GM10847 (cell line): Measurements from ENCODE around the gene AKT3.

ENCODE experiments used
- POLR2A ChIP-seq: IDR thresholded peaks from 2 replicates; pipeline ENCODE4 v1.6.1; 2011; ENCODE audit not compliant: insufficient read length; ENCODE audit errors: extremely low read depth

Gene AKT3

DNA sequence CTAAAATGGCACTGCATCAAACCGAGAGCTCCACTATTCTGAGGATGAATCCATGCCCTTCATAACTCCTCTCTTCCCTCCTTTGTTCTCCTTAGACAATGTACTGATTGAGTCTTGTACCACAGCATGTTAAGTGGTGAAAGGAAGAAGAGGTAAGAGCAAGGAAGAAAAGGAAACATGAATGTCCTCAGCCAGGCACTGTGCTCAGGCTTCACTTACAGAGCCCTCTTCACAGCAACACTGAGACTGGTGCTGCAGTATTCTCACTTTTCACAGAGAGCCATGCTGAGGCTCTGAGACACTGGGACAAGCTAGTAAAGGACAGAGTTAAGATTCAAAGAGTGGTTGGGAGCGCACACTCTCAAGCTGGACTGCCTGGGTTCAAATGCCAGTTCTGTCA lies 143.5 kb downstream of the AKT3 start:
- TF ChIP-seq POLR2A: no peak

DNA sequence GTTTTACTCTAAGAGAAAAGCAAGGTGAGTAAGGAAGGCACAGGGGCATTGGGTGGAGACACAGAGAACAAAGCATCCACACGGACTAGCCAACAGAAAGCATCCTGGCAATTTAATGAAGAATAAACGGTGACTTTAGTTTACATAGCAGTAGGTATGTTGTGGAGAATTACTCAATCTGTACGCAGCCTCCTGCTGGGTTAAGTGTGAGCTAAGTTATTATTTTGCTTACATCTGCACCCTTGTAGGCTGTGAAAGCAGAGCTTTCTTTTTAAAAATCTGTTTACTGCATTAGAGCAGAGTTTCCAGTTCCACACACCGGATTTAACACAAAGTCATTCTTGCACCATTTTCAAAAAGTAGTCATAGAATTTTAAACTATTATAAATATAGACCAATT lies 144.5 kb downstream of the AKT3 start:
- no peak for TF ChIP-seq POLR2A

DNA sequence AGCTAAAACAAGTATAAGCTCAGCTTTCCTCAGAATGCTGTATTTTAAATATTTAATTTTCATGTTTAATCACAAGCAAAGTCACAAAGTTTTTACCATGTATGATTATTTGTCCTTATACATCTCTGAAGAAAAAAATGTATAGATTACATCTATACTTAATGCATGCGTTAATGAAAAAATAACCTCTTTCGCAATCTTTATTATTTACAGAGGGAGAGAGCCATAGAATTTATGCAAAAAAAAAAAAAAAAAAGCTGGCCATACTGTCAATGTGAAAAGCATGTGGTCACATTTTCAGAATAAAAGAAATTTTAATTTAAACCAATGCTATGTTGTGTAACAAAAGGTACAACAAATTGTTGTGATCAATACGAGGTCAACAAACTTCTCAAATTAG lies 148.2 kb downstream of the AKT3 start:
- no peak for TF ChIP-seq POLR2A

DNA sequence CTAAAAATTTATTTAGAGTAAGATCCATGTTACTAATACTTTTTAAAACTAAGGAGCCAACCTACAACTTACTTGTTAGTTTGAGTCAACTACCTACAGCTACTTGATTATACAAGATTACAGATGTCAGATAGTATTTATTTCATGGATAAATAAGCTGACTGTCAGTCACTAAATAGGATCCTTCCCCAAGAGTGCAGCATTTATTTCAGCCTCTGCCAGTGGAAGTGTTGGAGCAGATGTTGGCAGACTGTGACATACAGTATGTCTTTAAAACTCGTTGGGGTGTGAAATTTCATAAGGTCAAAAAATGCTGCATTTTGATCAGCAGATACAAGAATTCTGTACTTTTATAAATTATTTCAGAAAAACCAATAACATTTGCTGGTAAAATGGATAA lies 156.2 kb downstream of the AKT3 start:
- no peak for TF ChIP-seq POLR2A

DNA sequence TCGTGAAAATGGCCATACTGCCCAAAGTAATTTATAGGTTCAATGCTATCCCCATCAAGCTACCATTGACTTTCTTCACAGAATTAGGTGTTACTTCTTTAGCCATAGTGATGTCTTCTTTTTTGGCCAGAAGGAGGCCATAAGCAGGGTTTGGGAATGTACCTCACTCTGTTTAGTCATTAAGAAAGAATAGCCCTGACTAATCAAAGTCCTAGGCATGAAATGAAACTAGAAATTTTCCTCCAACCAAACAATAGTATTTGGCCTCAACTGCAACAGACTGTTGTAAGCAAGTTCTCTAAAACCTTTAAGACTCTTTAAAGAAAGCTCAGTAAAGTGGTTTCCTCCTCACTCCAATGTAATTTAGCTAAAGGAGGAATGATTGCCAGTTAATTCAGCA lies 163.9 kb downstream of the AKT3 start:
- TF ChIP-seq POLR2A: no peak

DNA sequence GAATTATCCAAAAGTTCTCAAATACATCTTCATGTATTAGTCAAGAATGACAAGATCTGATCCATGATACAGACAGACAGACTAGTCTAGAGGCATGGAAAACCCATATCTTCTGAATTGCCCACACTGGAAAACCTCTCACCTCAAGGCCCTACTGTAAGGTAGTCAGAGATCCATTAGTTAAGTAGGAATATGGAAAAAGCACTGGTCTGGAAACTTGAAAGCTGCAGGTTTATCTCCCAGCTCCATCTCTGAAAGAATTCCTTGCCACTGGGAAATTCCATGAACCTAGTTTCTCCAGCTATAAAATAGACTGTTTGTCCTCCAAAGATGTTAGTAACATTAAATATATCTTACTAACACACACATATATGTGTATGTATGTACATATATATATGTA lies 169.2 kb downstream of the AKT3 start:
- TF ChIP-seq POLR2A: no peak

DNA sequence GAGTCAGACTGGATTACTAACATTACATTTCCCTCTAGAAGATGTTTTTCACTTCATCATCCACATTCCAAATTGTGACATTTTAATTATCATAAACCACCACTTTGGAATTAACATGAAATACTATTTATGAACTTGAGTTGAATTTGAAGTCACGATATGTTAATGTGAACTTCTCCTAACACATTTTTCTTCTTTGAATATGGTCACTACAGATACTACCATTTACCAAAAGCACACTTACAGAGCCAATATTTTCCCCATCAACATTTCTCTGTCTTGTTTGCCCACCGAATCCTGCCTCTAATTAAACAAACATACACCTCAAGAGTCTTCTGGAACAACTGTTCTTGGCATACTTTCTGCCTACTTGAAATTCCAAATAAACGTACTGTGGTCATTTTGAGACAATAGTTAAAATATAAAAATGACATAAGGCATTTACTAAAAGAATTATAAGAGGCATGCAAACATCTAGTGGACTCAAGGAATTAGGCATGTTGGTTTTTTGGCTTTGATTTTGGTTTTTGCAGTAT lies 177.4 kb downstream of the AKT3 start:
- TF ChIP-seq POLR2A: no peak

DNA sequence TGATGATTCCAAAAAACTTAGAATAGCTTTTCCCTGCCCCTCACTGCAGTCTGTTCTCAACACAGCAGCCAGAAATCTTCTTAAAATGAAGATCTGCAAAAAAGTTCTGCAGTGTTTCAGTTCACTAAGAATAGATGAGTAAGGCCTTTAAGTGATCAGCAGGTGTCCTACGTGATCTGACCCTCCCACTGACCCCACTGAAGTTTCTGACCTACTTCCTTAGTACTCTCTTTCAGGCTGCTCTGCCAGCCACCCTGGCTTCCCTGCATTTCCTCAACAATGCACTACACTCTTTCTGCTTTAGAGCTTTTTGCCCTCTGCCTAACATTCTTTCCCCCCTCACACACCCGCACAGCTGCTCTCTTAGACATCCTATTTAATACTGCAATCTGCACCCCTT lies 182.5 kb downstream of the AKT3 start:
- TF ChIP-seq POLR2A: no peak

DNA sequence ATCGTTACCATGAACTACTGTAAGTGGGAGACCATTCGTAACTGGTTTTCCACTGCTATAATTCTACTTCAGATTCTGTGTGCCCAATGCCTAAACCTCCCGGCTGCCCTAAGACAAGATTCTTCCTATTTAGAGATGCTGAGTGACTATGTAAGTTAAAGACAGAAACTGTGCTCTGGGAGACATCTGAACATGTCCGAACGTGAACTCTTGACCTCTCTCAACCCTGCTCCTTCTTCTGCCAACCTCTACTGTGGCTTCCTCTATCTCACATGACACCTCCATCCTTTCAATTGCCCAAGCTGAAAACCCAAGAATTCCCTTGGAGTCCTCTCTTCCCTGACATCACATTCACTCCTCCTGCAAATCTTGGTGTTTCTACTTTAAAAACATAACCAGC lies 182.9 kb downstream of the AKT3 start:
- TF ChIP-seq POLR2A: no peak

DNA sequence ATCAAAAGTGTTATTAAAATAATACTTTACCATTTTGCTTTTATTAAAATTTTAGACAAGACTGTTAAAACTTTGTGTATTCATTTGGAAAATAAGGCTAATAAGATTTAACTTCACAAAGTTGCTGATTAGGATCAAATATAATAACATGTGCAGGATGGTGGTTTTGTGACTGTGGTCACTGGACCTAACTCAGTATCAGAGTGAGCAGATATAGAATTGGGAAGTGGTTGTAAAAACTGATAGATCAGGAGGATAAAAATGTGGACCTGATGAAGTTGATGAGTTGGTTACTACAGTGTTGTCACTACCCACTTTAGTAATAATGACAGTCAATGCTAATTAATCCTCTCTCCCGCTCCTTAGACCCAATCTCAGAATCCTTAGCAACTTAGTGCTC lies 186.4 kb downstream of the AKT3 start:
- TF ChIP-seq POLR2A: no peak

DNA sequence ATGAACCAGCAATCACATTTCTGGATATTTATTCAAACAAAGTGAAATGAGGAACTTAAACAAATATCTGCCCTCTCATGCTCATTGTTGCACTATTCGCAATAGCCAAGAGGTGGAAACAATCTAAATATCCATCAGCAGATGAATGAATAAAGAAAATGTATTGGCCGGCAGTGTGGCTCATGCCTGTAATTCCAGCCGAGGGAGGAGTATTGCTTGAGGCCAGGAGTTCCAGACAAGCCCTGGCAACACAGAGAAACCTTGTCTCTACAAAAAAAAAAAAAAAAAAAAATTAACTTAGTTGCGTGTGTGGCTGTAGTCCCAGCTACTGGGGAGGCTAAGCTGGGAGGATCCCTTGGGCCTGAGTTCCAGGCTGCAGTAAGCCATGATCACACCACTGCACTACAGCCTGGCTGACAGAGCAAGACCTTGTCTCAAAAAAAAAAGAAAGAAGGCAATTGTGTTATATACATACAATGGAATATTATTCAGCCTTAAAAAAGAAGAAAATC lies 191.4 kb downstream of the AKT3 start:
- no peak for TF ChIP-seq POLR2A

DNA sequence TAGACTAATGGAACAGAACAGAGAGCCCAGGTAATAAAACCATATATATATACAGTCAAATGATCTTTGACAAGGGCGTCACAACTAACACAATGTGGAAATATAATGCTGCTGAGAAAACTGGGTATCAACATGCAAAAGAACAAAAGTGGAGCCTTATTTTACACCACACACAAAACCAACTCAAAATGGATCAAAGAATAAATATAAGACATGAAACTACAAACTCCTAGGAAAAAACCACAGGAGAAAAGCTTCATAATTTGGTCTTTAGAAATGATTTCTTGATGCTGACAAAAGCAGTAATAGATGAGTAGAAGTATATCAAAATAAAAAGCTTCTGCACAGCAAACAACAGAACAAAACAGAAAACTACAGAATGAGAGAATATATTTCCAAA lies 192.2 kb downstream of the AKT3 start:
- TF ChIP-seq POLR2A: no peak

DNA sequence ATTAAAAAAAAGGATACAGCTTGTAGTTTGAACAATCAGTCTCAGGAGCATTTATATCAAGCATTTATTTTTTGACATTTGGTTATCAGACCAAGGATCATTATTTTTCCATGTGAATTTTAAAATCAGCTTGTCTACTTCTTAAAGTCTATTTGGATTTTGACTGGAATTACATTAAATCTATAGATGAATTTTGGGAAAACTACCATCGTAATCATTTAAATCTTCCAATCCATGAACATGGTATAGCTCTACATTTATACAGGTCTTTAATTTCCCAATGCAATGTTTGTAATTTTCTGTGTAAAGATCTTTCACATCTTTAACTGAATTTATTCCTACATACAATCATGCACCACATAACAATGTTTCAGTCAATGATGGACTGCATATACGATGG lies 203.2 kb downstream of the AKT3 start:
- no peak for TF ChIP-seq POLR2A

DNA sequence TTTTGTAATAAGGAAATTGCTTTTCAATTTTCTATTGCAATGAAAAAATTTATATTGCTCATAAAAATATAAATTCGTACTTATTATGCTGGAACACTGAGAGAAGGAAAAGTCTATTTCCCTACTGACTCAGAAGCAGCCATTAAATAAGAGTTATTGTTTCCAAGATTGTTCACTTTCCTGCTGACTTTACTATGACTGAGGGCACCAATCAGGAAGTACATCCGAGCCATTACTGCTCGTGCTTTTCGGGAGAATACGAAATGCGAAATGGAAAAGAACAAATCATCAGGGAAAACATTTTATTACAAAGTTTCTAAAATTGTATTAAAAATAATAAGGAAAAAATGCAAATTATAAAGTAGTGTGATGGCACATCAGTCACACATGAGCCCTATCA lies 204.8 kb downstream of the AKT3 start:
- TF ChIP-seq POLR2A: no peak

DNA sequence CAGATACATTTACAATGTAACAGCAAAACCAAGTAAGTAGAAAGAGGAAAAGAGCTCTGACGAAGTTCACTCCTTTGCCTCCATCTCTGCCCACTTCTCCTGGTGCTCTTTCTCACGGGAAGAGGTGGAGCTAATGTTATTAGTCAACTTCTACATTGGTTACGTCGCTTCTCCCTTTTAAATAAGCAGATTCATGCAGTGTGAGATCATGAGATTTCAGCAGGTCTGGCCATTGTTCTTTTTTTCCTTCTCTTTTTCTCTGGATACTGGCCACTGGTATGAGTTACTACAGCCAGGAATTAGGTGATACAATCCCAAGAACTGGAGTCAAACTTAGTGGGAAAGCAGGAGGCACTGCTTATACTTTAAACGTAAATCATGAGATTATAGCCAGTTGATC lies 207.1 kb downstream of the AKT3 start:
- TF ChIP-seq POLR2A: no peak

DNA sequence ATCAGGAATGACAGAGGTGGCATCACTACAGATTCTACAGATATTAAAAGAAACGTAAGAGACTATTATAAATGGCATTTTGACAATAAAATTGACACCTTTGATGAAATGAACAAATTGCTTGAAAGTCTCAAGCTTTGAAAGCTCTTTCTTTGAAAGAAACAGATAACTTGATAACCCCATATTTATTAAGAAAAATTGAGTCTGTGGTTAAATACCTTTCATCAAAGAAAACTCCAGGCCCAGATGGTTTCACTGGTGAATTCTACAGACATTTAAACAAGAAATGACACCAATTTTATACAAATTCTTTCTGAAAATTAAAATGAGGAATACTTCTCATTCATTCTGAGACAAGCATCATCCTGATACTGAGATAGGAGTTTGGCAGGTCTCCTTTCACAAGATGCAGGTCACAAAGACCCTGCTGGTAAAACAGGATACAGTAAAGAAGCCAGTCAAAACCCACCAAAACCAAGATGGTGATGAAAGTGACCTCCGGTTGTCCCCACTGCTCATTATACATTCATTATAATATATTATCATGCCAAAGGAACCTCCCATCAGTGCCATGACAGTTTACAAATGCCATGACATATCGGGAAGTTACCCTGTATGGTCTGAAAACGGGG lies 210.9 kb downstream of the AKT3 start:
- no peak for TF ChIP-seq POLR2A

DNA sequence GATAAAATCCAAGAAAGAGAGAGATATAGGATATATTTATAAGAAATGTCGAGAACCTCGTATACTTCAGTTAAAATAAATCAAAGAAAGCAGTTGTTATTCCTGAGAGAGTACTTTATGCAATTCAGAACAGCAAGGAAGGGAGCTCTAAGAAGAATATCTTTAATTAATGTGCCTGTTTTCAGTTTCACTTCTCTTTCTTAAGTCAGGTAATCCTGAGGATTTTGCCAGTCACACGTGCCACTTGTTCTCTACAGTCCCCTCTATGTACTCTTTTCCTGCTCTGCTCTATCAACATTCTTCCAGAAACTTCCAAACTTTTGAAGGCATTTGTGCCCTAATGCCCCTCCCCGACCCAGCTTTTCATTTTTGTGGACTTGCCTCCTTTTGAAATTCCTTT lies 211.9 kb downstream of the AKT3 start:
- no peak for TF ChIP-seq POLR2A
